Tibial nerve (tissue), 4 donors: ENCODE measurements around the gene MGLL. TPM values are rescaled to one million over a fixed set of nuclear protein-coding genes. Genes with fewer than 3 reads are reported as not detected.

Experiments
- DNase-seq, 2 donors: peaks; one replicate each; pipeline ENCODE4 v3.0.0-alpha.2; 2019; ENCODE audit warnings: low spot score in 2 of 2
- H3K27ac ChIP-seq, 4 donors: fragments of 200-600 bp; sonication (generic) in 3 of 4; one replicate each; pipeline ENCODE4 v1.5.1; 2017 to 2019; ENCODE audit warnings: mild to moderate bottlenecking in 1 of 4
- H3K27me3 ChIP-seq, 2 donors: fragments of 200-600 bp; sonication (generic) in 1 of 2; one replicate each; pipeline versions ENCODE4 v1.5.1 to v1.6.0; 2017 to 2019
- H3K36me3 ChIP-seq, 3 donors: fragments of 200-600 bp; sonication (generic); one replicate each; pipeline ENCODE4 v1.5.1; 2018 to 2019
- H3K4me1 ChIP-seq, 4 donors: fragments of 200-600 bp; sonication (generic) in 3 of 4; one replicate each; pipeline ENCODE4 v1.5.1; 2017 to 2019
- H3K4me3 ChIP-seq, 4 donors: fragments of 200-600 bp; sonication (generic) in 3 of 4; one replicate each; pipeline ENCODE4 v1.5.1; 2017 to 2019; ENCODE audit warnings: mild to moderate bottlenecking in 1 of 4, moderate library complexity in 1 of 4
- H3K9me3 ChIP-seq, 4 donors: fragments of 200-600 bp; sonication (generic) in 3 of 4; one replicate each; pipeline ENCODE4 v1.5.1; 2017 to 2019
- EP300 ChIP-seq, 2 donors: sonication (generic); formaldehyde crosslinking; IDR thresholded peaks; one replicate each; pipeline ENCODE4 v1.6.1; 2017; ENCODE audit warnings: antibody characterized with exemption in 2 of 2, mild to moderate bottlenecking in 1 of 2
- POLR2A ChIP-seq, 2 donors: fragments of 450-650 bp; IDR thresholded peaks; one replicate each; pipeline ENCODE4 v1.6.1; 2017; ENCODE audit warnings: antibody characterized with exemption in 2 of 2, mild to moderate bottlenecking in 2 of 2, moderate library complexity in 2 of 2
- WGBS, 2 donors: methylation state at CpG; one replicate each; pipeline ENCODE4 v1.1.5; 2018; 5-methylcytosine and 5-hydroxymethylcytosine counted together
- total RNA-seq, 4 donors: library from RNA; depleted of rRNA; stranded (reverse); fragments of >200 nt; gene quantifications; one replicate each; pipeline ENCODE4 v1.1.0, GENCODE V29; 2016
- TF ChIP-seq, protein P1 (sequence below), 5 experiments: fragments of 200-600 bp in 3 of 5; fragments of 450-650 bp in 2 of 5; sonication (generic) in 3 of 5; IDR thresholded peaks; one replicate each; pipeline ENCODE4 v1.5.1; 2016 to 2019; ENCODE audit warnings: antibody characterized with exemption in 5 of 5, mild to moderate bottlenecking in 3 of 5, moderate library complexity in 2 of 5

Gene MGLL
- total RNA-seq, 4 donors from 2014 or later = 67.5 to 96.6 (median 86.1) TPM

- peak overlapping the region in 3 of 4 donors; percentile 81 to 93 (median 84) for H3K27ac ChIP-seq
- TF ChIP-seq EP300 (IDR thresholded peaks at IDR 0.05) (no peak), POLR2A (IDR thresholded peaks at IDR 0.05) (no peak)
- TF ChIP-seq, protein P1, sequence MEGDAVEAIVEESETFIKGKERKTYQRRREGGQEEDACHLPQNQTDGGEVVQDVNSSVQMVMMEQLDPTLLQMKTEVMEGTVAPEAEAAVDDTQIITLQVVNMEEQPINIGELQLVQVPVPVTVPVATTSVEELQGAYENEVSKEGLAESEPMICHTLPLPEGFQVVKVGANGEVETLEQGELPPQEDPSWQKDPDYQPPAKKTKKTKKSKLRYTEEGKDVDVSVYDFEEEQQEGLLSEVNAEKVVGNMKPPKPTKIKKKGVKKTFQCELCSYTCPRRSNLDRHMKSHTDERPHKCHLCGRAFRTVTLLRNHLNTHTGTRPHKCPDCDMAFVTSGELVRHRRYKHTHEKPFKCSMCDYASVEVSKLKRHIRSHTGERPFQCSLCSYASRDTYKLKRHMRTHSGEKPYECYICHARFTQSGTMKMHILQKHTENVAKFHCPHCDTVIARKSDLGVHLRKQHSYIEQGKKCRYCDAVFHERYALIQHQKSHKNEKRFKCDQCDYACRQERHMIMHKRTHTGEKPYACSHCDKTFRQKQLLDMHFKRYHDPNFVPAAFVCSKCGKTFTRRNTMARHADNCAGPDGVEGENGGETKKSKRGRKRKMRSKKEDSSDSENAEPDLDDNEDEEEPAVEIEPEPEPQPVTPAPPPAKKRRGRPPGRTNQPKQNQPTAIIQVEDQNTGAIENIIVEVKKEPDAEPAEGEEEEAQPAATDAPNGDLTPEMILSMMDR (IDR thresholded peaks at IDR 0.05) = no peak
- WGBS, 2 donors = 89 to 100% methylated on average over 2 of the region's 2 CpGs
- H3K9me3 ChIP-seq = no peaks in the 10 kb centered on the region
- DNase-seq = no peak
- peaks cover 0 to 6% (median 0%) of the 10 kb centered on the region in 3 donors for H3K36me3 ChIP-seq
- no peaks in the 10 kb centered on the region for H3K27me3 ChIP-seq
- peaks cover 0 to 78% (median 38%) of the 10 kb centered on the region in 4 donors for H3K4me1 ChIP-seq
- peak overlapping the region in 1 of 4 donors; percentile 97 for H3K4me3 ChIP-seq
Observed at GRCh38 chr3:127819656-127820055, 2.7 kb downstream of the MGLL start.

DNA sequence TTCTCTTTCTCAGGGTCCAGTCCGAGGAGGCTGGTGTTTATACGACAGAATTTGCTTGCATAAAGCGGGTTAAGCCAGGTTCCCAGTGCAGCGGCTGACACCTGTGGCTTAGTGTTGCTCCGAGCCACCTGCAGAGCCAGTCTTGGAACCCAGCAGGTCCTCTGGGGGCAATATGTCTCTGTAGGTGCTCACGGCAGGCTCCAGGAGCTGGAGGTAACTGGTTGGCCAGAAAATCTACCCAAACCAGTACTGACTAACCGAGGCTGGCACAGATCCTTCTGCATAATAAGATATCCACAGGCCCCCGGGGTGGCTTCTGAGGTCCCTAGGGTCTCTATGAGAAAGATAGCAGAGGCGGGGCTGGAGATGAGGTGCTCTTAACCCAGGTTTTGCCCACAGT is 3.2 kb downstream of the MGLL start:
- Histone ChIP-seq H3K27ac (peak overlapping the region in 2 of 4 donors; percentile 84 to 93), H3K4me3 (no peak overlapping the region), H3K36me3 (peaks cover 0 to 6% (median 0%) of the 10 kb centered on the region in 3 donors), H3K27me3 (no peaks in the 10 kb centered on the region), H3K9me3 (no peaks in the 10 kb centered on the region), H3K4me1 (peaks cover 0 to 83% (median 41%) of the 10 kb centered on the region in 4 donors)
- TF ChIP-seq, protein P1 (IDR thresholded peaks at IDR 0.05) = no peak
- no peak for TF ChIP-seq POLR2A (IDR thresholded peaks at IDR 0.05)
- no peak for TF ChIP-seq EP300 (IDR thresholded peaks at IDR 0.05)
- WGBS, 2 donors = 80 to 84% methylated on average over 9 of the region's 9 CpGs
- DNase-seq = no peak

GRCh38 chr3:127817406-127817841 is 4.9 kb downstream of the MGLL start:
- whole genome bisulfite sequencing, 2 donors = 48 to 58% methylated on average over 5 of the region's 5 CpGs
- no peaks in the 10 kb centered on the region for H3K27me3 ChIP-seq
- H3K36me3 ChIP-seq = peaks cover 0 to 13% (median 0%) of the 10 kb centered on the region in 3 donors
- H3K27ac ChIP-seq = peak overlapping the region; percentile 40 to 93 (median 63)
- H3K9me3 ChIP-seq = no peaks in the 10 kb centered on the region
- peak in 1 of 2 donors; percentile 61 for TF ChIP-seq EP300 (IDR thresholded peaks at IDR 0.05)
- TF ChIP-seq, protein P1 (IDR thresholded peaks at IDR 0.05) = no peak
- no peak for TF ChIP-seq POLR2A (IDR thresholded peaks at IDR 0.05)
- peaks cover 0 to 90% (median 46%) of the 10 kb centered on the region in 4 donors for H3K4me1 ChIP-seq
- H3K4me3 ChIP-seq = no peak overlapping the region
- peak in 1 of 2 donors; percentile 19 for DNase-seq

GRCh38 chr3:127816783-127817405 is 5.4 kb downstream of the MGLL start:
- peak overlapping the region; percentile 40 to 93 (median 63) for H3K27ac ChIP-seq
- peaks cover 0 to 4% (median 0%) of the 10 kb centered on the region in 4 donors for H3K9me3 ChIP-seq
- DNase-seq = no peak
- H3K36me3 ChIP-seq = peaks cover 0 to 19% (median 0%) of the 10 kb centered on the region in 3 donors
- TF ChIP-seq EP300 (IDR thresholded peaks at IDR 0.05) = no peak
- no peak for TF ChIP-seq POLR2A (IDR thresholded peaks at IDR 0.05)
- TF ChIP-seq, protein P1 (IDR thresholded peaks at IDR 0.05) = no peak
- H3K27me3 ChIP-seq = no peaks in the 10 kb centered on the region
- no peak overlapping the region for H3K4me3 ChIP-seq
- 72 to 75% methylated on average over 11 of the region's 11 CpGs for WGBS, 2 donors
- peaks cover 0 to 85% (median 44%) of the 10 kb centered on the region in 4 donors for H3K4me1 ChIP-seq
